HG03175 (cell line): Measurements from ENCODE around the gene CCDC175.

Experiments
- ATAC-seq: cut with Tn5 transposase; IDR thresholded peaks from one replicate; pipeline ENCODE4 v1.9.1; 2021; ENCODE audit warnings: mild to moderate bottlenecking, moderate library complexity; ENCODE audit not compliant: unreplicated experiment

Gene CCDC175

DNA sequence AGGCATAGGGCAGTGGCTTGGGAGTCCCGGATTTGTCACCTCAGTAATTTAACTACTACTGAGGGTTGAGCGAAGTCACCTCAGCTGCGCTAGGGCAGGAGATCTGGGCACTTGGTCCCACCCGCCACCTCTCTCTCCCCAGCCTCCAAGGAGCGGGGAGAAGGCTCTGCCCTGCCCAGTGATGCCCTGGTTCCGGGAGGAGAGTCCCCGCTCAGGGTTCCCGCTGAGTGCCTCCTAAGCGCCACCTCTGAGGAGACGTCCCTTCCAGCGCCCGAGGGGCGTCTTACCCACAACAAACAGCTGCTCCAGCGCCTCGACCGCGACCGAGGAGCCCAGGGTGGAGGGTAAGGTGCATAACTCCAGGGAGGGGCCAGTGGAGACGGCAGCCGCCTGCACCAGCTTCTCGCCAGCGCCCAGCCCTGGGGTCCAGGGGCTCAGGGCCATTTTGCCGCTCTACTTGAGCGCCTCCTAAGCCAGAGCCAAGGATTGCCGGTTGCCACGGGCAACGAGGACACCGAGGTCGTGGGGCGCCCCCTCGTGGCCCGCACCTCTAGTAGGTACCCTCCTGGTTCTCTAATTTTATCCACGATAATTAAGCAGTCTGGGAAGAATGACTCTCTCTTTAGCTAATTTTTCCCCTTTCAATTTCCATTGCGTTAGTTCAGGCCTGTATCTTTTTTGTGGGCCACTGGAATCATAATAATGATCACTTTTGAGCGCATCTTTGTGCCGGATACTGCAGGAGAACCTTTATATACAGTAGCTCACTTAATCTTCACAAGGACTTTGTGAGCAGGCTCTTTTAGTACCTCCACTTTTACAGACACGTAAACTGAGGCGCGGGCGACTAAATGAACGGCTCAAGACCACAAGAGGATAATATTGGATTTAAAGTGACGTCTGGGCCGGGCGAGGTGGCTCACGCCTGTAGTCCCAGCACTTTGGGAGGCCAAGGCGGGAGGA, at the start of gene CCDC175:
CCDC175 (minus strand) TSS at position 481 of the 963 bp plus-strand sequence; CDS start at position 444, 37 bp downstream.
- ATAC-seq = peak; percentile 99

GRCh38 chr14:59622631-59623030, 46.0 kb upstream of the CCDC175 start:
- ATAC-seq = no peak

- no peak for ATAC-seq
Observed at GRCh38 chr14:59619061-59619460, 42.4 kb upstream of the CCDC175 start.

GRCh38 chr14:59601056-59601455, 24.4 kb upstream of the CCDC175 start:
- no peak for ATAC-seq

DNA sequence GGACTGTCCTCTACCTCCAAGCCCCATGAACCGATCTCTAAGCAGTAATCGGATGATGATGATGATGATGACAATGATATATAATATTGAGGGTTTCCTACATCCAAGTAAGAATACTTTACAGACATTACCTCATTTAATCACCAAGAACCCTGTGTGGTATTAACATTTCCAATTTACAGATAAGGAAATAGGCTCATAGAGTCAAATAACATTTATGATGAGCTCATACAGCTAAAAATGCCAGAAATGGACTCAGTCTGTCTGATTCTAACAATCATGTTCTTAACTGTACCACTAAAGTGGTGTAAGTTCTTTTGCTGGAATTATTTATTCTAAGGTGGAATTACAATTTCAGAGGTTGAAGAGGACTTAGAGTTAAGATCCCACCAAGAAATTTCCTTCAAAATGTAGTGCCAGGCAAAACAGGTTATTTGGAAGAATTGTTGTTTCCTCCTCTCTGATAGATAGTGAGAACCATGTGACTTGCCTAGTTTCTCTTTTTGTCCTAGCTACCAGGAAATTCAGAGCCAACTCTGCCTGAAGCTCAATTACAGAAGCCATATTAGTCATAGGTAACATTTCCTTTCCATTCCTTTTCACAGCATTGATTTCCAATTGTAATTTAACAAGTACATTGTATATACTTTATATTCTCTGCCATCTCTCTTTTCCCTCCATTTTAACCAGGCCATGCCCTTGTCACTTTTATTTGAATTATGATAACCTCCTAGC, 23.8 kb upstream of the CCDC175 start:
- no peak for ATAC-seq

- ATAC-seq = no peak
Observed at GRCh38 chr14:59595071-59595470, 18.5 kb upstream of the CCDC175 start.

DNA sequence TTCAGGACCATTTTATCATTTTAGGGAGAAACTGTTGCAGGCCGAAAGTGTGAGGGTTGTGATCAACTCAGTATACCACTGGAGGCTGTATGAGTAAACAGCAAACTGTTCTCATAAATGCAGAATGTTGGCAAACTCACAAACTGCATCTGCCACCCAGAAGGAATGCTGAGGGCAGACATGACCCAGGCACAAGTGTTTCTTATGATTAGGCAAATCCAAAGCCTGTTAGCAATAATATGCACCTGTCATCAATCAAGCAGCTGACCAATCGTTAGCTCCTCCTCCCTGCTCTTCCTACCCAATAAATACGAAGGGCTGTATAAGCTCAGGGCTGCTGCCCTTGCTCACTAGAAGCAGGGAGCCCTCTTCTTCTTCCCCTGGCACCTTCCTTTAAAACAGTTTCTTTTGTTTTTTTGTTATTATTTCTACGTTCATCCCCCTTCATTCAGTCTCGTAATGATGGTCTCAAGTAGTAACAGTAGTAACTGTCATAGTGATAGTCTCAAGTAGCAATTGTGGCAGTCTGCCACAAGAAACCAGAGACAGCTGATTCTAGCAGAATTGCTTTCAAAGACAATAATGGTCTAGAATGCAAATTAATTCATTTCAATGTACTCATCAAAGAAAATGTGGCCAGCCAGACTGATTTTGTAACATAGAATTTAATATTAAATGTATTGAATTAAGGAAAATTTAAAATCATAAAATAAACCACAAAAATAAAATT, 15.2 kb upstream of the CCDC175 start:
- no peak for ATAC-seq

- no peak for ATAC-seq
Observed at GRCh38 chr14:59588101-59588500, 11.5 kb upstream of the CCDC175 start.

GRCh38 chr14:59585891-59586554, 9.4 kb upstream of the CCDC175 start:
- ATAC-seq = no peak

GRCh38 chr14:59583755-59584154, 7.1 kb upstream of the CCDC175 start:
- no peak for ATAC-seq

GRCh38 chr14:59582845-59583509, 6.4 kb upstream of the CCDC175 start:
- no peak for ATAC-seq

- no peak for ATAC-seq
Observed at GRCh38 chr14:59582161-59582560, 5.5 kb upstream of the CCDC175 start.

DNA sequence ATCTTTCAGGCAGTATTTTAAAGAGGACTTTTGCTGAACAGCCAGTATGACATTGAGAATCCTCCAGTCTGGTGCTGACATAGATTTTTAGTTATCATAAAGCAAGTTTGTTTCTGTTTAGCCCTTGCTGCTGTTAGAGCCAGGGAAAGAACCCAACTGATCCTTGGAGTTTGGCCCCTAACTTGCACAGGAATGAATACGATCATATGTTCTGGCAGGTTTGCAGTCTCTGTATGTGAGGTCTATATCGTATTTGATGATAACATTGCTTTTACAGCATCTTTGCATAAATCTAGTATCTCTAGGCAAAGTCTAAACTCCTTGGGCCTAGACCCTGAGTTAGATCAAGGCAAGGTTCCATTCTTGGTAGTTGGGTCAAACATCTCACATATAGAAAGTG, 4.3 kb upstream of the CCDC175 start:
- ATAC-seq = no peak

DNA sequence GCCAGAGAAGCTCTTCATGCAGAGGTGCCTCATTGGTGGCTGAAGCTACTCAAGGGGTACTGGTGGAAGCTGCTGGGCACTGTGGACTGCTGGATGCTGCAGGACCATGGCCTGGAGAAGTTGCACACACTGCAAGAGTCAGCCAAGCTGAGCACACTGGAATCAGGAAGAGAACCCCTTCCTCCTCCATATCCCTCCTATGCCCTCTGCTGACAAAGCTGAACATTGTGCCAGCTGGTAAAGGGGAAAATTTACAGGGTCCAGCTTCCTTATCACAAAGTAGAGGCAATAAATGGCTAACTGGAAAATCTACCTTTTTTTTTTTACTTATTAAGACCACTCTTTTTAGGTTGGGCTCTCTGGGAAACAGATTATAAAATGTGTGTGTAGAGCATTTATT, 6.5 kb downstream of the CCDC175 start:
- no peak for ATAC-seq

GRCh38 chr14:59566725-59567124, 9.9 kb downstream of the CCDC175 start:
- ATAC-seq = no peak

GRCh38 chr14:59566296-59566695, 10.3 kb downstream of the CCDC175 start:
- no peak for ATAC-seq

DNA sequence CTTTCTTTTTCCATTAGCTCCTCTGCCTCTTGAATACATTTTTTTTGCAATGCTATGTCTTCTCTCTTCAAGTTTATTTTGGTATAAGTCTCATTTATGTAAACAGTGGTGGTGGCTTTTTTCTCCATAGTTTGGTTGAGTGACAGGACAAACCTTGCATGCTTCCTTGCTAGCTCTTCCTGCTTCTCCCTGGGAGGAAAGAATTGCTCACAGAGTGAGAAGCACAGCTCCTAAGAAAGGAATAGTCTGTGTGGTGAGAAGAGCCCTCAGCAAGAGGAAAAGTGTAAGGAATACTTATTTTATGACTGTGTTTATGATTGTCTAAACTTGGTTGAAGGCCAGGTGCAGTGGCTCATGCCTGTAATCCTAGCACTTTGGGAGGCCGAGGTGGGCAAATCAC, 11.5 kb downstream of the CCDC175 start:
- no peak for ATAC-seq

GRCh38 chr14:59564366-59564765, 12.2 kb downstream of the CCDC175 start:
- ATAC-seq = no peak

DNA sequence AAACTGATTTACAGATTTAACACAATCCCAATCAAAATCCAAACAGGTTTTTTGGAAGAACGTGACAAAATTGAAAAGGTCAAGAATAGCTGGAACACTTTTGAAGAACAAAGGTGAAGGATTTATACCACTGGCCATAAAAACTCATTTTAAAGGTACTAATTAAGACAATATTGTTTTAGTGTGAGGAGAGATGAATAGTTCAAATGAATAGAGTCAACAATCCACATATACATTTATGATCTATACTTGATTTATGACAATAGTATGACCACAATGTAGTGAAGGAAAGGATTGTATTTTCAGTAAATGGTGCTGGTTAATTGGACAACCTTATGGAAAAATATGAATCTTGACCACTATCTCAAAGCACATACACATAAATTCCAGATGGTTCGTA, 29.3 kb downstream of the CCDC175 start:
- no peak for ATAC-seq

- no peak for ATAC-seq
Observed at GRCh38 chr14:59543873-59544272, 32.7 kb downstream of the CCDC175 start.
